GM21515 (cell line): ENCODE data around the gene GLI2.

Source experiments
- ATAC-seq: cut with Tn5 transposase; IDR thresholded peaks from one replicate; pipeline ENCODE4 v1.9.1; 2021; ENCODE audit not compliant: unreplicated experiment

GLI2 gene

DNA sequence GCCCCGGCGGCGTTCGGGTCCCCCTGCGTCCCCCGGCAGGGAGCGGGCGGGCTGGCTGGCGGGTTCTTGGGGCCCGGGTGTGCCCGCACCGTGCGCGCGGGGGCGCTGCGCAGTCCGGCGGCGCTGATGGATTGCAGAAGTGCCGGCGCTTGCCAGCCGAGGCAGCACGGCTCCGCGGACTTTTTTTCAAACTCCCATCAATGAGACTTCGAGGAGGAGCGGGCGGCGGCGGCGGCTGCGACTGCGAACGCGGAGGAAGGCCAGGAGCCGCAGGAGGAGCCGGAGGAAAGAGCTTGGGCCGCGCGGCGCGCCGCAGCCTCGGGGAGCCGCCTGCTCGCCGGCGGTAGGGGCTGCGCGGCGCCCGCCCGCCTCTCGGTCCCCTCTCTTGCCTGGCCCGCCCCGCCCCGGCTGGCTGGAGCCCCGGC lies at the start of gene GLI2:
TSS of gene GLI2 (plus strand) at position 123 of the 425 bp plus-strand sequence. CDS start 61,453 bp downstream, outside the sequence.
- ATAC-seq = no peak

DNA sequence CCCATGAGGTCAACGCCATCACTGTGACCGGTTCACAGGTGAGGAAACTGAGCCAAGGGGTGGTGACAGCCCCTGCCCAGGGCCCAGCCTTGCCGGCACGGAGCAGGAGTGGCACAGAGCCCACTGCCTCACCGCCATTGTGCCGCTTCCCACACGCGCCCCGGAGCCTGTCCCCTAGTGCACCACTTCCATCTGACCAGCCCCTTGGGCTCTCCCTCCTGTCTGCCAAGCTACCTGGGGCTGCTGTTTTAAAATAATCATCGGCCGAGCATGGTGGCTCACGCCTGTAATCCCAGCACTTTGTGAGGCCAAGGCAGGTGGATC lies 49.7 kb upstream of the GLI2 start:
- no peak for ATAC-seq

DNA sequence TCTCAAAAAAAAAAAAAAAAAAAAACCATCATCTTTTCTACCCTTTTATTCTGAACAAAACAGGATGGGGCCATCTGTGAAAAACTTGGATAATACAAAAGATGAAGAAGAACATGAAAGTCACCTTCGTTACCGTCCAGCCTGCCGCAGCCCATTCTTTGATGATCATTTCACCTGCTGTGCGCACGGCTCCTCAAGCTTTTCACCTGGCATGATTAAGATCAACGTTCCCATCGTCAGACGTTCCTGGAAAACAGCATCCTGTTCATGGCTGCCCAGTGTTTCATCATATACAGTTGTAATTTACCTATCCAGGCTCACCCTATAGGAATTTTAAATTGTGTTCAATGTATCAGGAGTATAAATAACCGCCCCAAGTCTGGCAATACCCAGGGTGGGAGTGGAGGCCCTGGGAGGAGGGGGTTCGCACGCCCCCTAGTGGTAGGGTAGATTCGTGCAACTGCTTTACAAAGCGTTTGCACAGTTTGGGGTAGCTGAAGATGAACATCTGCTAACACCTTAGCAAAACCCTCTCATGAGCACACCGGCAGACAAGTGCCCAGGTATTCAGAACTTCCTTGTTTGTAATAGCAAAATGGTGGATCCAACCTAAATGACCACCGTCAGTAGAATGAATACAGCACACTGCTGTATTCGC lies 49.0 kb upstream of the GLI2 start:
- ATAC-seq = no peak

DNA sequence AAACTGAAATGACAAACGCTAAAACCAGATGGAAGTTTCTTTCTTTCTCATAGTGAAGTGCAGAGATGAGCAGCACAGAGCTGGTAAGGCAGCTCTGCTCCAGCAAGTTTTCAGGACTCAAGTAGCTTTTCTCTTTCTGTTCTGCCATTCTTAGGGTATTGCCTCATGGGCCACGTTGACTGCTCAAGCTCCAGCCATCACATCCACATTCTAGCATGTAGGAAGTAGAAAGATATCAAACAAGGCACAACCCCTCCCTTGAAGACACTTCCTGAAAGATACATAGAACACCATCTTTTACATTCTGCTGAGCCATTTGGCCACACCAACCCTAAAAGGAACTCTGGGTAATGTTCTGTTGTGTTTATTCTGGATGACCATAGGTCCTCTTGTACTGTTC lies 48.5 kb upstream of the GLI2 start:
- no peak for ATAC-seq

DNA sequence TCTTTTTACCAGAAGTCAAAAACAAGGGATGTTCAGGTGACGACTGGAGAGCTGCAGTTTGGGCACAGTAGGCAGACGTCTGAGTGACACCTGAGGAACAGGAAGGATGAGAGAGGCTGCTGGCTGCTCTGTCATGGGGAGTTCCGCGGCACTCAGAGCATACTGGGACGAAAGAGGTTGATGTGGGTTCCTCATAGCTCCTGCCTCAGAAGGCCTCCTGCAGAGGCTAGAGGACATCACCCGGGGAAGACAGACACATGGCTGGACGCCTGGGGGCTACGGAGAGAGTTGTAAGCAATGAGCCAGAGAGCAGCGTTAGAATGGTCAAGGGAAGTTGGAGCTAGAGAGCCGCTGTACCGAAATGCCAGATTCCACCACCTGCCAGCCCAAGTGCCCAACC lies 45.1 kb upstream of the GLI2 start:
- no peak for ATAC-seq

DNA sequence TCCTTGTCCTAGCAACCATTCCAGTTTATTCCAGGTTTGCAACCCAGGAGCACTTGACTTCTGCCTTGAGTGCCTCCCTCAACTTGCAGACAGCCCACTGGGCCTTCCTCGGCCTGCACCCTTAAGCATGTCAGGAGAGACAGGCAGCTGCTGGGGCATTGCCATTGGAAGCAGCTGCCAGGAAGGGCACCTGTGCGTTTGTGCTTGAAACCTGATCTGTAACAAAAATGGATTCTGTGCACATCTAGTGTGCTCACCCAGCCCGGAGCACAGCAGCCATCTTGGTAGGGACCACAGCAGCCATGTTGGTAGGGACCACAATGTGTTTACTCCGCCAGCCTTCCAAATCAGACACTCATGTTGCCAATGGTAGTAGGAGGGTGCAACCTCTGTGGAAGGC lies 44.3 kb upstream of the GLI2 start:
- no peak for ATAC-seq

DNA sequence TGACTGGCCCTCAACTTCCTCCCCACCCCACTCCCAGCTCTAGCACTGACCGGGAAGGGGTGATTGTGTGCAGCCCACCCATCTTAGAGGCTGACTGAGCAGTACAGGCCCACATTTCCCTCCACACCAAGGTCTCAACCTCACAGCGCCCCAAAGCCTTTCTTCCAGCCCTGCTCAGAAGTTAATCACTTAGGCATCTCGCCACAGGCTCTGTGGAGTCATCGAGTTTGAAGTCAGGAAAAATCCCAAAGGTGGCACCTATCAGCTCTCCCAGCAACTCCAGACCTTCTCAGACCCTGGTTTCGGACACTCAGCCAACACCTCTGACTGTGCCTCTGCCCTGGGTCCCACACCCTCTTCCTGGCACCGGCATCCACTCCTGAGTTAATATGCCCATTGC lies 43.0 kb upstream of the GLI2 start:
- no peak for ATAC-seq

DNA sequence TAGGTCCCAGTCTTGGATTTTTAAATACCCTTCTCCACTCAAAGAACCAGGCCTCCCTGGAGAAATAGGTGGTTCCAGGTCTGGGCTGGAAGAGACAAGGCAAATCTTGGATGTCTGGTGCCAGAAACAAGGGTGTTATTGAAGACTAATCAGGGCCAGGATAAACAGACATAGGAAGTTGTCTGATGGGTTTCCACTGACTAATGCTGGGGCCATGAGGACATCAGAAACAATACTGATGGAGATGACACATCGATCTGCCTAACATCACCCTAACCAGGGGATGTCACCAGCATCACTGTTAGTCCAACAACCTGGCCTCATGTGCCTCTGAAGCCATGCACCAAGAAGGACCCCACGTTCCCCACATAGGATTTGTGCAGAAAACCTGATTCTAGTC lies 42.5 kb upstream of the GLI2 start:
- no peak for ATAC-seq

DNA sequence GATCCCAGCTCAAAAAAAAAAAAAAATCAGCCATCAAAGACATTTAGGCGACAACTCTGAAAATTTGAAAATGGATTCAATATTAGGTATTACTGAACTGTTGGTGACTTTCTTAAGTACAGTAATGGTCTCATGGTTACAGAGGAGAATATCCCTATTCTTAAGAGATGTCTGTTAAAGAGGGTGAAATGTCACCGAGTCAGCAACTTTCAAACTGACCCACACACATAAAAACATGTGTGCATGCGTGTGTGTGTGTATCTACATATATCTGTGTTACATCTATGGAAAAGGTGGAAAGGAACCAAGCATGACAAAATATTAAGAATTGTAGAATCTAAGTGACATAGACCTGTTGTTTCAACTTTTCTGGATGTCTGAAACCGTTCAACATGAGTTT lies 41.6 kb upstream of the GLI2 start:
- no peak for ATAC-seq

DNA sequence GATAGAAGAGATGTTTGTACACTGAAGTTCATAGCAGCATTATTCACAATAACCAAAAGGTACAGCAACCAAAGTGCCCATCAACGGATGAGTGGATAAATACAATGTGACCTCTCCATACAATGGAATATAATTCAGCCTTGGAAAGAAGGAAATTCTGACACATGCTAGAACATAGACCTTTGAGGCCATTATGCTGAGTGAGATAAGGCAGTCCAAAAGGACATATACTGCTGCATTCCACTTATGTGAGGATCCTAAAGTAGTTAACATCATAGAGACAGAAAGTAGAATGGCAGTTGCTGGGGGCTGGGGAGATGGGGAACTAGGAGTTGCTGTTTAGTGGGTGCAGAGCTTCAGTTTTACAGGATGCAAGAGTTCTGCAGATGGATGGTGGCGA lies 38.2 kb upstream of the GLI2 start:
- ATAC-seq = no peak

DNA sequence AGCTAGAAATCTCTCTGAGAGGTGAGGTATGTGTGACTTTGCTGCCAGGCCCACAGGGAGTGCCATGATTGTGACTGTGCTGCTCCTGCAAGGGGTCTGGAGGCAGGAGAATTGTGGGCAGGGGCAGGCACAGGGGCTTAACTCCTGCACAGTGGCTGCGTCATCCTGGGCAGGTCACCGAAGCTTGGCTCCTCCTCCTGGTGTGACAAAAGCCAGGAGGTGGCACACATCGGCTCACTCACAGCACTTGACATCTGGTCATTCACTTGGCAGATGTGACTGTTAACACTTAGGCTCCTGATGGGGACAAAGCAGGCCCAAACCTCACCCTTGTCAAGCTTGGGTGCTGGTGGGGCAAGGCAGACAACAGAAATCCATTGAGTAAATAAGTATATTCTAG lies 36.4 kb upstream of the GLI2 start:
- no peak for ATAC-seq

DNA sequence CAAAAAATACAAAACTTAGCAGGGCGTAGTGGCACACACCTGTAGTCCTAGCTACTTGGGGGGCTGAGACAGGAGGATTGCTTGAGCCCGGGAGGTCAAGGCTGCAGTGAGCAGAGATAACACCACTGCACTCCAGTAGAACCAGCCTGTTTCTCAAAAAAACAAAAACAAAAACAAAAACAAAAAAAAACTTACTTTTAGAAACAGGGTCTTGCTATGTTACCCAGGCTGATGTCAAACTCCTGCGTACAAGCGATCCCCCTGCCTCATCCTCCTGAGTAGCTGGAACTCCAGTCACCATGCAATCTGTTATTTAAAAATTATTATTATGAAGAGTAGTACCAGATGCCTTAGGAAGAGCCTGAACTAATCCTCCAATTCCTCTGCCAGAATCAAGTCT lies 35.0 kb upstream of the GLI2 start:
- ATAC-seq = no peak

DNA sequence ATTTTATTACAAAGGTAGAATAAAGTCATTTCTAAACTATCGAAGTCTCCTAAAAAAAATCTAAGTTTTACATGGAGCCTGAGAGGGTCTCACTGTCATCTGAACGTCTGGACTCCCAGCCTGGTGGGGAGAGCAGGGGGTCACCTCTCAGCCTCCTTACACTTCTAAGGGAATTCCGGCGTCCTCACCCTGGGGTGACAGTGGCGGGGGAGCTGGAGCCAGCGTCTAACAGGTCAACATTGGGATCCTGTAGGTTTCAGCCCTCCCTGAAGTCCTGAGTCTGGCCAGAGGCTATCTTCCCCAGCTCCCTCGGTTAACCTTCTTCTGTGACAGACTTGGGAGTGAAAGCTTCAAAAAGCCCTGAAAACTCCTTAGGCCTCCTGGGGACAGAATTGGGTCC lies 34.6 kb upstream of the GLI2 start:
- ATAC-seq = no peak

DNA sequence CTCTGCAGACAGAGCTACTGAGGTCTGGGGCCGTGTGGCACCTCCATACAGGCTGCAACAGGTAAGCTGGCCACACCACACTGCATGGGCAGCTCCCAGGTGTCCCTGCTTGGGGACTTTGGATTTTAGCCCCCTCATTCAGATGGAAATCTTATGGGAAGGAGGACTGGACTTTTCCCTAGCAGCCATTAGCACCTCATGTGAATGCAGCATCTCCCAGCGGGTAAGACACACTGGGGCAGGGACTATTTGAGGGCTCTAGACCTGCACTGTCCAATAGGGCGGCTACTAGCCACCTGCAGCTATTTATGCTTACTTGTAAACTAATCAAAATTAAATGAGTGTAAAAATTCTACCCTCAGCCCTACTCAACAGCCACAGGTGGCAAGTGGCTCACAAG lies 34.2 kb upstream of the GLI2 start:
- ATAC-seq = no peak

DNA sequence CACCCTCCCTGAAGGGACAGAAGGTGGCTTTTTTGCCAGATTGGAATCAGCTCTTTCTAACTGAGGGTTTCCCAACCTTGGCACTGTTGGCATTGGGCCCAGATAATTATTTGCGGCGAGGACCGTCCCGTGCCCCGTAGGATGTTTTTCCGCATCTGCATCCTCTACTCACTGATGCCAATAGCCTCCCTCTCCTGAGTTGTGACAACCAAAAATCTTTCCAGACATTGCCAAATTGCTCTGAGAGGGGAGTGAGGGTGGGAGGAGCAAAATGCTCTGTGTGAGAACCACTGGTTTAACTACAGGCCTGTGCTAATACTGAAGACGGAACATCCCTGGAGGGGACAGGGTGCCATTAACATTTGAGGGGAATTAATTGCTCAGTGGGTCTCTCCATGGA lies 33.6 kb upstream of the GLI2 start:
- no peak for ATAC-seq

DNA sequence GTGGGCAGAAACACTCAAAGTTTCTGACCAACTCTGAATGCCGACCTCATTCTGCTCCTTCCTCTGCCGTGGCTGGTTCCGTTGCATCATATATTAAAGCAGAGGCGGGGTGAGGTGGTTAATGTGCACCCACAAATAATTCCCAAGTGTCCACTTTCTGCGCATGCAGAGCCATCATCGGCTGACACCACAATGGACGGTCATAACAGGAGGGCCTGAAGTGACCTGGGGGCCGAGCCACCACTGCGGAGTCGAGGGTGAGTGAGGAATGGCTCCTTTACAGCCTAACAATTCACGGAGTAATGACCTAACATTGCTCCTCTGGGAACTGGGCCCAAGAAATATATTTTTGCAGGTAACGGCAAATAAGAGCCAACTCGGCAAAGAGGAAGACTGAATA lies 32.9 kb upstream of the GLI2 start:
- no peak for ATAC-seq

DNA sequence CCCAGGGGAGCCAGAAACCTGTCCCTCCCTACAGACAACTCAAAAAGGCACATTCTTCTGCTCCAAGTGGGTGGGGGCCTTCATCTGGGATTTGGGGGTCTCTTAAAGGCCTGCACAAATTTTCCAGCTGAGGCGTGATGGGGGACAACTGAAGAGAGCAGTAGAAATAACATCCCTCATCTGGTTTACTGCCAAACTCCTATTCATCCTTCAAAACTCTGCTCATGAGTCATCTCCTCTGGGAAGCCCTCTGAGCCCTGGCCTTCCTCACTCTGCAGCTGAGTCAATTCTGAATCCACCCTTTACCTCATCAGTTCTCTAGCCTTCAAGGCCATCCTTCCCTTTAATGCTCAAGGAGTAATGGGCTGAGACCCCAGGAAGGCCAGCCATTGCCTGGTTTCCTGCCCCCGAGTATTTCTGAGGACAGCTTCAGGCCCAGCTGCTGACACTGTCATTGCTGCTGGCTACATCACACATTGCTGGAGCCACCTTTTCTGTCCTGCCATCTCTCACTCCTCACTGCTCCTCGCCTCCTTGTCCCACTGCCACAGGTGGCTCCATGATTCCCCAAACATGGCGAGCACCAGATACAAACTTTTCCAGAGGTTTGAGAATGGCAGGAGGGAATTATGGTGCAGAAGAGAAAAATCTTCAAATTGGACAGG lies 32.2 kb upstream of the GLI2 start:
- ATAC-seq = no peak

DNA sequence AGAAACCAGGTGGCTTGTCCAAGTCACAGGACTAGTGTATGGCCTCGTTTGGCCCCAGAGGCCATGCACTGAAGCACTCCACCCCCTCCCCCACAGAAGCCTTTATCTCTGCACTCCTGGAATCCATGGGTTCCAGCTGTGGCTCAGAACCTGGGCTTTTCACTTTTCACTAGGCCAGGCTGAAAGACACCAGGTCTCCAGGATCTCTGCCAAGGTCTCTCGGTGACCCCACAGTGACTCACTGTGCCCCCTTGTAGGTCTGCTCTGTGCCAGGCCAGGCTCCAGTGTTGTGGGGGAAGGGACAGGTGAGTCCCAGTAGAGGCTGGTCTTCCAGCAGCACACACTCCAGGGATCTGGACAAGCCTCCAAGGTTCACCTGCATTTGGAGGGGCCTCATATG lies 31.0 kb upstream of the GLI2 start:
- ATAC-seq = no peak

DNA sequence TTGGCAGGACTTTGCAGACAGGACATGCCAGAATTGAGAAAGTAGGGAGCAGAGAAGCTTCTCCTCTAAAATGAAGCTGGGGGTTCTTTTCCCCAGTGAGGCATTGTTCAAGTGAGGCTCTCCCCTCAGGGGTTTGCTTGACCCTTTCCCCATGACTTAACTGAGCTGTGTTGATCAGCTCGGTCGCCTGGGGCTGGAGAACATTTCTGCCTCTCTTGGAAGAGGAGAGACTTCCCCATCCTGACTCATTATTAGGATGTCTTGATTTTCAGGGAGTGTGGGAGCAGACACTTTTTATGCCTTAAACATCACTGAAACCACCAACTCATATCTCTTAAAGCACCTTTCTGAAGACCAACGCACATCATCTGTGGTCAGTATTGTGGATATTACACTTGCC lies 27.9 kb upstream of the GLI2 start:
- ATAC-seq = no peak

DNA sequence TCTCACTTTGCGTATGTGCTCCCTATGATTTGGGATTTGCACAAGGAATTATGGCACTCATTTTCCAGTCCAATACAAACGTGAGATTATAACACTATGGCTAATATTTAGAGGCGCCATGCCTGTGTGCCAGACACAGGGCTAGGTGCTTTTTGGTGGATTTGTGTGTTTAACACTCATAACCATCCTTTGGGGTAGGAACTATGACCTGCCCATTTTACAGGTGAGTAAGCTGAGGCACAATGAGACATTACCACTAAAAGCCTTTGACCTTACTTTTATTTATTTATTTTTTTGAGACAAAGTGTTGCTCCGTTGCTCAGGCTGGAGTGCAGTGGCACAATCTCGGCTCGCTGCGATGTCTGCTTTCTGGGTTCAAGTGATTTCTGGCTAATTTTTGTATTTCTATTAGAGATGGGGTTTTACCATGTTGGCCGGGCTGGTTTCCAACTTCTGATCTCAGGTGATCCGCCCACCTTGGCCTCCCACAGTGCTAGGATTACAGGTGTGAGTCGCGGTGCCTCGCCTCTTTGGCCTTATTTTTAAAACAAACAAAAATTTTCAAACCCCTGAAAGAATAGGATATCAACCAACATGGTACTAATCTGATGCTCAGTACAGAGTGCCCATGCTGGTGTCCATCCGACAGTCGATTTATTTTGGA lies 26.6 kb upstream of the GLI2 start:
- ATAC-seq = no peak

DNA sequence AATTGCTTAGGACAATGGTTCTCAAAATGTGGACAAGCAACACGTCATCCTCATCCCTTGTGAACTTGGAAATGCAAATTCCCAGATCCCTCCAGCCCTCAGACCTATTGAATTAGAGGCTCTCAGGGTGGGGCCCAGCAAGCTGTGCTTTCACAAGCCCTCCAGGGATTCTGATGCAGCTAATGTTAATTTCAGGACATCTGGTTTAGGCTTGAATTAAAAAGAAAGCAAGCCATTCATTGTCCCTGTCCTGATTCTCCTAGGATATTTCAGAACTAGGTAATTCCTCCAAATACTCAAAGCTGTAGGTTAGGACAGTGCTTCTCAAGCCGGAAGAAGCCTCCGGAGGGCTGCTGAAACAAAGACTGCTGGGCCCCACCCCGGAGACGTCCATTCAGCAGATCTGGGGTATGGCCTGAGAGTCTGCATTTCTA lies 26.0 kb upstream of the GLI2 start:
- no peak for ATAC-seq

DNA sequence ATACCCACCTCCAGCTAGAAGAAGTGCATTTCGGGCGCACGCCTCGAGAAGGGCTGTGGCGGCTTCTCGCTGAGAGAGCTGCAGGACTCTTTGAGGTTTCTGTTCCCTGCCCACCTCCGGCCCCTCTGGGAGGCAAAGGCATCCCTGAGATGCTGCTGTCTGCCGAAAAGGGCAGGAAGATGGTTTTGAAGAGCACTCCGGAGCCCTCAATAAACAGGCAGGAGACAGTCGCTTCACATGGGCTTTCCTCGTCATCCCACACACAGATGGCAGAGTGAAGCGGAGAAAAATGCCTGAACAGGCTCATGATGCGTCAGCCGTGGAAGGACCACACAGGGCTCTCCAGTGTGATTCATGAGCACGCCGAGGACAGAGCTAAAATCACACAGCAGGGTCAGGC lies 25.4 kb upstream of the GLI2 start:
- no peak for ATAC-seq

DNA sequence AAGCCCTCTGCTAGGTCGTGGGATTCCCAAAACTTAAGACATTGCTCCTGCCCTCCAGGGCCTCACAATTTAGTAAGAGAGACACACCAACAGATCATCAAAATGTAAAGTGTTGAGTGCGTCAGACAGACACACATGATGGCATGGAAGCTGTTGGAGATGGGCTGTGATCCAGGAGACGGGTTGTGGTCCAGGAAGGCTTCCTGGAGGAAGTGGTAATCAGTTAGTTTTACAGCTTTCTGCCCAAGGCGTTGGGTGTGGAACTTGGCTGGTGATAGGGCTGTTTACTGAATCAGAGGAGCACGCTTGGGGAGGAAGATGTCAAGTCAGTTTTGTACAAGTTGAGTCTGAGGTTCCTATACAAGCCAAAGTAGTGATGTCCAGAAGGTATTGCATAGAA lies 24.0 kb upstream of the GLI2 start:
- no peak for ATAC-seq
